Measurements from ENCODE around the gene ZNF678.

DNA sequence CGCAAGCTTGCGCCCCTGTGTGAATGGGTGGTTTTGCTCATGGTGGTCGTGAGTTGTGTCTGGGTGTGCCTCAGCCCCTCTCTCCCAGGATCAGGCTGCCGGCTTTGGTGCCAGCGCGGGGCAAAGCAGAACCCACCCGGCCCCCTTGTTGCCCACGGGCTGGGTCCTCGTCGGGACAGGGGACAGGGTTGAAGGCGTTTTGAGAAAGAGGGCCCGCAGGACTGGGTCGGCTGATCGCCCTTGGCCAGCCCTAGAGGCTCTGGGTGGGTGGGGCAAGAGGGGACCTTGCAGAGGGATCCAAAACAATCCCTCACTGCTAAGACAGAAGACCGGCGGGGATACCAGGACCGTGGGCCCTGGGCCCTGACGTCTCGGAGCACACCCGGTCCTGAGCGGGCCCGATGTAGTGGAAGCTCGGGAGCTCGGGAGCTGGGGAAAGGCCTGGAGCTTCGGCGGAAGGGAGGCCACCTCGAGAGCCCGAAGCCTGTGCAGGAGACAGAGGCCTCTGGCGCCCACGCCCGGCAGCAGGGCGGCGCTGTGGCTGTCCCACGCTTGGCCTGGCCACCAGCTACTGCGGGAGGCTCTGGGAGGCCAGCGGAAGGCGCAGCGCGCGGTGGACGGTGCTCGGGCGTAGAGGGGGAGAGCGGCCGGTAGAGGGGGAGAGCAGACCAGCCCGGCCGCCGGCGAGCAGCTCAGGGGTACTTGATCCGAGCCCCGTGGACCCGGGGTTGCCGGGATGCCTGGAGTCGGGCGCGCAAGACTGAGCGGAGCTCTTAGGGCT, 2.8 kb upstream of the ZNF678 start:
- TF ChIP-seq, protein P1, sequence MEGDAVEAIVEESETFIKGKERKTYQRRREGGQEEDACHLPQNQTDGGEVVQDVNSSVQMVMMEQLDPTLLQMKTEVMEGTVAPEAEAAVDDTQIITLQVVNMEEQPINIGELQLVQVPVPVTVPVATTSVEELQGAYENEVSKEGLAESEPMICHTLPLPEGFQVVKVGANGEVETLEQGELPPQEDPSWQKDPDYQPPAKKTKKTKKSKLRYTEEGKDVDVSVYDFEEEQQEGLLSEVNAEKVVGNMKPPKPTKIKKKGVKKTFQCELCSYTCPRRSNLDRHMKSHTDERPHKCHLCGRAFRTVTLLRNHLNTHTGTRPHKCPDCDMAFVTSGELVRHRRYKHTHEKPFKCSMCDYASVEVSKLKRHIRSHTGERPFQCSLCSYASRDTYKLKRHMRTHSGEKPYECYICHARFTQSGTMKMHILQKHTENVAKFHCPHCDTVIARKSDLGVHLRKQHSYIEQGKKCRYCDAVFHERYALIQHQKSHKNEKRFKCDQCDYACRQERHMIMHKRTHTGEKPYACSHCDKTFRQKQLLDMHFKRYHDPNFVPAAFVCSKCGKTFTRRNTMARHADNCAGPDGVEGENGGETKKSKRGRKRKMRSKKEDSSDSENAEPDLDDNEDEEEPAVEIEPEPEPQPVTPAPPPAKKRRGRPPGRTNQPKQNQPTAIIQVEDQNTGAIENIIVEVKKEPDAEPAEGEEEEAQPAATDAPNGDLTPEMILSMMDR (IDR thresholded peaks at IDR 0.05), result no peak
- TF ChIP-seq EZH2 (IDR thresholded peaks at IDR 0.05; ENCODE audit: borderline replicate concordance, insufficient read depth, low read depth, low read length, poor library complexity, severe bottlenecking), result no peak

All from B cell (primary cell).